NCI-H2227 (cell line): ENCODE data around the gene FOXP1.

Source experiments
- DNase-seq: peaks from one replicate; lab custom pipeline; 2025; ENCODE audit not compliant: unreplicated experiment; lab: John Stamatoyannopoulos, UW

The FOXP1 gene

DNA sequence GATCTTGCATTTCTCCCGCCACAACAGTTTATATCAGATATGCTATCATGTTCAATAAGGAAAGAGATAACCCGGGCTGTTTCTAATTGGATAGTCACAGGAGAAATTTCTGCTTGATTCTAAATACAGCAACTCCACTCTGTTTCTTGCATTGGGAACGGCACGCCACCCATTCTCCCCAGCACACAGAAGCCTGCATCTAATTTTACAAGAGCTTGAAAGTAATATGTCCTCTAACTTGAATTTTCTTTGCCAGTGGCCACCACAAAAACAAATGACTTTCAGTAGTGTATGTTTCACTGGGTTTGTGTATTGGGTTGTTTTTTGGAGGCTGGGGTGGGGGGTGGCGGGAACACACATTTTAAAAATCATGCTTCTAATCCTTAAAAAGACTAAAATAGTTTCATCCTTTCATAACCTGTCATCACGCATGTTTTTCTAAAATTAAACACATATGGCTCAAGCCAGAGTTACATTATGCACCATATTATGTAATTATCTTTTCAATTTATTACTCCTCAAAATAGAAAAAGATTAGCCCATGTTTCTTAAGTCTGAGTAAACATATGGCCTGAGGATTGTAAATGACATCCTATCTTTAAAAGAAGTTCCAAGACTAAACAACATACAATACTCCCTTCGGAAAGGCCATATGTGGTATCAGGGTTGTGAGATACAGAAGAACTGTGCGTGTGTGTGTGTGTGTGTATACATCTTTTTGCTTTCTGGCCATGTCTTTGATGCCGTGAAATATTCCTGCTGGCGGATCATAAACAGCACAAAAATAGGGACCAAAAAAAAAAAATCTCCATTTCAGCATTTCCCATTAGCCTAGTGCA, 176.3 kb downstream of the FOXP1 start:
- no peak for DNase-seq

DNA sequence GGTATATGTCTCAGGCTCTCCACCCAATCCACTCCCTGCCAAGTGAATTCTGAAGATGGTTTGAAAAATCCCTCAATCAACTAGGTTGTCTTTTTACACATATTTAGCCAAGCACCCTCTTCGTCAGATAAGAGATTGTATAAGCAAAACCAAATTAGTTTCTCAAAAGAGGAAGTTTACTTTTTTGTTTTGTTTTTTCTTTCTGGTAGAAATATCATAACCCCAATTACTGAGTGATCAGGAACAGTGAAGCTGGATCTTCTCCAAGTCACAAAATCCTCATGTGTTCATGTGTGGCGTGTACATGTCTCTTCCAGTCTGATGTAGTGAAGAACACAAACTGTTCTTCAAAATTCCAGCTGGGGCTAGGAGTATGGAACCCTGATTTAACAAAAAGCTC, 180.6 kb downstream of the FOXP1 start:
- DNase-seq = no peak

DNA sequence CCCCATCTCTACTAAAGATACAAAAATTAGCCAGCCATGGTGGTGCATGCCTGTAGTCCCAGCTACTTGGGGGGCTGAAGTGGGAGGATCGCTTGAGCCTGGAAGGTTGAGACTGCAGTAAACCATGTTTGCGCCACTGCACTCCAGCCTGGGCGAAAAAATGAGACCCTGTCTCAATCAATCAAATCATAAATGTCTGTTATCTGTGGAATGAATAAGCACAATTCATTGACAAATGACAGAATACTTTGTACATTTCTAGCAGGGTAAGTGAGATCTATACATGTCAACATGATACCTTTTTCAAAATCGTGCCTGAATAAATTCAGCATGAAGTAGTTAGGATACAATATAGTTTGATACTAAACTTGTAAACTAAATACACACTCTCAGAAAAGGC, 181.2 kb downstream of the FOXP1 start:
- DNase-seq = no peak

GRCh38 chr3:71401695-71402231, 181.8 kb downstream of the FOXP1 start:
- DNase-seq = no peak

GRCh38 chr3:71400986-71401451, 182.5 kb downstream of the FOXP1 start:
- DNase-seq = no peak

DNA sequence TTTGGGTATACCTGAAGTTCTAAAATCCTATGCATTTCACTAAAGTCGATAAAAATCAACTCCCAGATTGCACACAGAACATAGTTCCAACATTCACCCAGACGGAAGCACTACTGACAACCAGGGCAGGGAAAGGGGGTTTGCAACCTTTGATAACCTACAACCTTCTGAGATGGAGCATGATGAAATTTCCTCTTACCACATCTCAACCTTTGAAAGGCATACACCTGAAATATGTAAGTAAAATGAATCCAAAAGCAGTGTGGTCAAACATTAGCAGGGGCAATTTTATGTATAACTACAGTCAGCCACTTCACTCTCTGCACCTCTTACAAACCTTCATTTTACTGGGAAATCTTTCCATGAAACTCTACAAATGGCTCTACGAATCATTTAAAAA, 184.1 kb downstream of the FOXP1 start:
- DNase-seq = no peak

GRCh38 chr3:71398157-71398836, 185.2 kb downstream of the FOXP1 start:
- DNase-seq = no peak

DNA sequence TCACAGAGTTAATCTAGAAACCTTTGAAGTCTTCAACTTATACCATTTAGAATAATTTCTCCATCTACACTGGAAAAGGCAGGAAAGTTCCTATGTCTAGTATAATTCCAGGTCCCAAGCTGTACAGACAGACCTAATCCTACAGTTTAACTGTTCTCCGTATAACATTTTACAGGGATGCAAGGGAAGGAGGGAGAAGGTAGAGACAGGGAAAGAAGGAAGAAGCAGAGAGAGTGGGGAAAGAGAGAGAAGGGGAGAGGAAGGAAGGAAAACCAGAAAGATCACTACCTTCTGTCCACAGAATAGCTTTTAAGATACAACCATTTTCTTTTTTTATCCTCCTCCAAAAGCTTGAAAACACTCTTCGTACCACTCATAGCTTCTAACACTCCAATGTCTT, 185.8 kb downstream of the FOXP1 start:
- DNase-seq = no peak

GRCh38 chr3:71397046-71397445, 186.5 kb downstream of the FOXP1 start:
- DNase-seq = no peak

- DNase-seq = no peak
Observed at GRCh38 chr3:71395927-71396695, 187.4 kb downstream of the FOXP1 start.

GRCh38 chr3:71395470-71395869, 188.1 kb downstream of the FOXP1 start:
- DNase-seq = no peak

DNA sequence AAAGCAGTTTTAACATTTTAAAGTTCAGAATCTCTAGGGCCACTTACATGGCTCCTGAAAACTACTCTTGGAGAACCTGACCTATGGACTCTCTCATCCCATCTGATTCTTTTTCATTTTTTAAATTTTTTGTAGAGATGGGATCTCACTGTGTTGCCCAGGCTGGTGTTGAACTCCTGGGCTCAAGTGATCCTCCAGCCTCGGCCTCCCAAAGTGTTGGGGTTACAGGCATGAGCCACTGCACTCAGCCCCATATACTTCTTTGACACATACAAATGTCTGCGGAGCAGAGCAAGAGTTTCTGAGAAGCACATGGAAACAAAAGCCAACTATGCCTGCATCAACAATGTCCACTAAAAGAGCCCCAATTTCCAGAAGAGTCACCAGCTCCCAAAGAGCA, 189.8 kb downstream of the FOXP1 start:
- no peak for DNase-seq

DNA sequence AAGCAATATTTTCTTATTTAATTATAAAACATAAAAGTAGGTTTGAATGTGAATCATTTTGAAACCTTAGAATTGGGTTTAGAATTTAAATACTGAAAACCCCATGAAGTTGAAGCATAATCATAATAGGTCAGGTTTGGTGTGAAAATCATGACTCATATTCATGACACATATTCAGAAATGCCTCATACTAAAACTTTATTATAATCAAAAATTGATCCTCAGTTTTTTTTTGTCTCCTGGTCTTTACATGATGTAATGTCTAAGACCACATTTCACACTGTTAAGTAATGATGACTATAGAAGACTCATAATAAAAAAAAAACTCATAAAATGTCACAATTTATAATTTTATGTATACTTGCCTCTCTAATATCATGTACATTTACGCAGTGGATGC, 190.4 kb downstream of the FOXP1 start:
- DNase-seq = no peak

GRCh38 chr3:71392251-71392650, 191.3 kb downstream of the FOXP1 start:
- DNase-seq = no peak

DNA sequence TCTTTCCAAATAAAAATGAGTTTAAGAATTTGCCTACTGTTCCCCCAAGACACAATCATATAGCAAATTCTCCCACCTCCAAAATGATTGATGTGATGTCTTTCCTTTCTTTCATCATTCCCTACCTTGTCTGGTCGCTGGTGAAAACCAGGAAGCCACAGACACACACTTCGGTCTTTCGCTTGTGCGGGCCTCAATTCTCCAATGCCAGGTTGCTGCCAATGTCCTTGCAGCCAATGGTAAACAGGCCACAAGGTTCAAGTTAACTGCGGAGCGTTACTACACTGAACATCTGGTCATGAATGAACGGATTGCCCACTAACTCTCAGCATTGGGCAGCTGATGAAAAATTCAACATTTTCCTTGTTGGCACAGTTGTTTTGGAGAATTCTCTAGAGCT, 192.2 kb downstream of the FOXP1 start:
- DNase-seq = no peak

DNA sequence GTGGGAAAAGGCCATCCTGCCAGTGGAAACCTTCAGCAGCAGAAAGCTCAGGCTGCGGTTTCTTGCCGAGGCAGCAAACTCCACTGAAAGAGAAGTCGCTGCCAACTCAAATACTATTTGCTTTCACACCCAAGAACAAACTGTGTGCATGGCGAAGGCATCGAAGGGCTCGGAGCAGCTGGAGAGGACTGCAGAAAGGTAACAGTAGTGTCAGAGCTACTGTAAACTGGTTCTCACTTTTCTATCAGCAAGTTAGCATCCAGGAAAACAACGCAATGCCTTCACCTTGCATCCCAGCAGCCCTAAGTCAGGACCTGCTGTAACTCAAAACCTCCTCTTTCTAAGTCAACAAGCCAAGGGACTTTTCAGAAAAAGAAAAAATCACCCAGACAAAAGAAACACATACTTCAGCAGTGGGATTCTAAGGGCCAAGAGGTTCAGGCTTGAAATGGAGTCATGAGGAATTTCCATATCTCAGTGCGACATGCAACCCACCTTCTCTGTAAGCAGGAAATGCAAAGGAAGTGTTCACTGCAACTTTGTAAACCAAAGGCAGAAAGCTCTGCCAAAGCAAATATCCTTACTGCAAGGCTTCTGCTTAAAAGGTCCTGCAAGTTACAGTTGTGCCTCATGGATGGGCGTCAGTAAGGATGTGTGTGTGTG, 193.5 kb downstream of the FOXP1 start:
- no peak for DNase-seq

DNA sequence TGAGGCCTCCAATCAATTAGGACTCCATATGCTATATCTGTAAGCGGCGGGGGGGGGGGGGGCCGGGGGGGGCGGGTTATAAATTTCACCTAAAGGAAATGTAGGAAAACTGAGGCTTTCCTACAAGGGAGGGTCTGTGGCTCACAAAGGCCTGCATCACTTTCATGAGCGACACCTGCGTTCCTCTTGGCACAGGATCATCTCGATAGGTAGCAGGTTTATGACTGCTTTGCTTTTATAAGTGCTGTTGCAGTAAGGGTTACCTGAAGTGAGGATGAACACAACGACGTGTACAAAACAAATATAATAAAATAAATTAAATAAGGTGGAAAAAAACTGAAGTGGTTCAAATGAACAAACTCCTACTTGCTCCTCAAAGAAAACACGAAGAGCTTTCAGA, 194.3 kb downstream of the FOXP1 start:
- no peak for DNase-seq

- DNase-seq = no peak
Observed at GRCh38 chr3:71388535-71389120, 194.9 kb downstream of the FOXP1 start.

DNA sequence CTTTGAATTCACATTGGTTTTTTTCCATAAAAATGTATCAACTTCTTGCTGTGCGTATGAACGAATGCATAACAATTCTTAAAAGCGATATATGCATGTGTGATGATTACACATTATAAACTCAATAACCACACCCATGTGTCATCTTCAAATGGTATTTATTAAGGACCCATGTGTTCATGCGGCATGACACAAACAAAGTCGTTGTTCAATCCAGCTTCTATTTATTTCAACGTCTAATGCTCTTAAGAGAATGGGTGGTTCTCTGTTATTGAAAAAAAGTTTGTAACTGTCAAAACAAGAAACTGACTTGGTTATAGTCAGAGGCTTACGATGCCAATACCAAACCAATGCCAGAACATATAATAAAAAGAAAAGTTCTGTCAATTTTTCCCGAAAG, 195.9 kb downstream of the FOXP1 start:
- DNase-seq = no peak

- no peak for DNase-seq
Observed at GRCh38 chr3:71384837-71385716, 198.5 kb downstream of the FOXP1 start.
